Keratinocyte (primary cell): ENCODE data around the gene DHDDS. TPM values are rescaled to one million over a fixed set of nuclear protein-coding genes. Genes with fewer than 3 reads are reported as not detected.

Source experiments
- DNase-seq: peaks from one replicate; pipeline ENCODE4 v3.0.0-alpha.2; 2011; ENCODE audit warnings: low read depth, missing footprints, low spot score
- FAIRE-seq: peaks from 2 replicates; lab custom pipeline; 2011; peaks lifted over from hg19 to GRCh38; lab: Jason Lieb, UNC
- H2AFZ ChIP-seq: 2 replicates; pipeline ENCODE4 v1.6.0; 2012; ENCODE audit warnings: low read length, control low read depth, inconsistent platforms; ENCODE audit not compliant: control insufficient read depth
- H3K27ac ChIP-seq: 2 replicates; pipeline ENCODE4 v1.5.1; 2011; ENCODE audit warnings: low read length; ENCODE audit not compliant: control insufficient read depth, insufficient read depth
- H3K27me3 ChIP-seq: 3 replicates; pipeline ENCODE4 v1.6.0; 2011; ENCODE audit warnings: low read length; ENCODE audit not compliant: control insufficient read depth, insufficient read depth; ENCODE audit errors: extremely low read depth
- H3K36me3 ChIP-seq, 2 experiments: 2 replicates in 1 of 2; 3 replicates in 1 of 2; pipeline ENCODE4 v1.5.1; 2011; ENCODE audit warnings: low read length in 2 of 2, mild to moderate bottlenecking in 1 of 2; ENCODE audit not compliant: control insufficient read depth in 2 of 2, insufficient read depth in 2 of 2; ENCODE audit errors: extremely low read depth in 1 of 2
- H3K4me1 ChIP-seq: 3 replicates; pipeline ENCODE4 v1.5.1; 2011; ENCODE audit warnings: low read length; ENCODE audit not compliant: control insufficient read depth, insufficient read depth; ENCODE audit errors: extremely low read depth
- H3K4me2 ChIP-seq: 3 replicates; pipeline ENCODE4 v1.6.0; 2011; ENCODE audit warnings: low read depth, low read length; ENCODE audit not compliant: control insufficient read depth, insufficient read depth; ENCODE audit errors: extremely low read depth
- H3K4me3 ChIP-seq, 3 experiments: fragments of 200-600 bp in 1 of 3; sonication (generic) in 1 of 3; 2 replicates in 2 of 3; 3 replicates in 1 of 3; pipeline ENCODE4 v1.5.1; 2011 to 2016; ENCODE audit warnings: low read length in 3 of 3, mild to moderate bottlenecking in 3 of 3, control low read depth in 2 of 3, inconsistent platforms in 1 of 3, low read depth in 1 of 3, mixed read lengths in 1 of 3, mixed run types in 1 of 3, moderate library complexity in 1 of 3; ENCODE audit not compliant: control insufficient read depth in 2 of 3, insufficient read depth in 2 of 3; ENCODE audit errors: extremely low read depth in 1 of 3
- H3K79me2 ChIP-seq: 2 replicates; pipeline ENCODE4 v1.6.0; 2012; ENCODE audit warnings: low read length; ENCODE audit not compliant: control insufficient read depth, insufficient read depth
- H3K9ac ChIP-seq: 3 replicates; pipeline ENCODE4 v1.6.0; 2011; ENCODE audit warnings: low read length; ENCODE audit not compliant: control insufficient read depth, insufficient read depth; ENCODE audit errors: extremely low read depth
- H3K9me1 ChIP-seq: 3 replicates; pipeline ENCODE4 v1.6.0; 2011; ENCODE audit warnings: low read length; ENCODE audit not compliant: control insufficient read depth, insufficient read depth; ENCODE audit errors: extremely low read depth
- H3K9me3 ChIP-seq: 2 replicates; pipeline ENCODE4 v1.5.1; 2012; ENCODE audit warnings: low read depth, low read length; ENCODE audit not compliant: control insufficient read depth
- H4K20me1 ChIP-seq: 3 replicates; pipeline ENCODE4 v1.6.0; 2011; ENCODE audit warnings: low read length; ENCODE audit not compliant: control insufficient read depth, insufficient read depth; ENCODE audit errors: extremely low read depth
- EZH2 ChIP-seq: IDR thresholded peaks from one replicate; pipeline ENCODE4 v1.6.1; 2012; ENCODE audit warnings: inconsistent platforms, mild to moderate bottlenecking, low read length, moderate library complexity
- dilution Hi-C: fragments of 300-500 bp; cut with MboI; formaldehyde crosslinking; loops from one replicate; pipeline ENCODE4 v1.7.0; 2020; ENCODE audit warnings: low sequenced_read_pairs; ENCODE audit not compliant: extremely low pct_ligation_motif_present
- polyA plus RNA-seq, 5 experiments: library from polyadenylated mRNA; depleted of rRNA in 3 of 5; stranded (reverse) in 3 of 5; stranded (forward) in 1 of 5; unstranded in 1 of 5; fragments of >200 nt; gene quantifications; 1 replicate in 1 of 5; 2 replicates in 3 of 5; 3 replicates in 1 of 5; pipeline versions ENCODE4 v1.2.1 to v1.2.3, GENCODE V29; 2011 to 2012; ENCODE audit warnings: missing spikeins in 2 of 5, low read depth in 1 of 5, low replicate concordance in 1 of 5
- TF ChIP-seq, protein P1 (sequence below), 3 experiments: IDR thresholded peaks in 1 of 3; conservative IDR thresholded peaks in 1 of 3; optimal IDR thresholded peaks in 1 of 3; 2 replicates in 2 of 3; 3 replicates in 1 of 3; pipeline versions ENCODE3 to v1.5.1; 2011; ENCODE audit warnings: low read length in 3 of 3, mild to moderate bottlenecking in 3 of 3, moderate library complexity in 2 of 3, control low read depth in 1 of 3, inconsistent platforms in 1 of 3; ENCODE audit not compliant: insufficient read depth in 2 of 3; ENCODE audit errors: extremely low read depth in 1 of 3

The DHDDS gene
- polyA plus RNA-seq, 1 donor (not counting 4 experiments of a cell fraction or from before 2014, with no cell fraction given): 41.2 TPM

DNA sequence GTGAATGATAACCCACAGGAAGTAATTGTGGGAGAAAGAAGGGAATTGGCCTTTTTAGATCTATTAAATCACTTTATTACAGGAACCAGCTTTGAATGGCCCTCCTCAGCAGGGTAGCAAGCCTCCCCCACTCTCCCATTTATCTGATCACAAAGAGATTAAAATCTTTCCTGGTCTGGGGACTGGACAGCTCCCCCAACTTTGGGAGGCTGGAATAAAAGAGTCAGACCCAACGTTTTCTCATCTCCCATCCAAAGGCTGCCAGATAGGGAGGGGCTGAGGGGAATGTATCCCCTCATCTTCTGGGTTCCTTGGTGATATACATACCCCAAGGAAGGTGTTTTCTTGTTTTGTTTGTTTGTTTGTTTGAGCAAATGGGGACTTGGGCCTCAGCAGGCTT is 19.1 kb upstream of the DHDDS start:
- Histone ChIP-seq H3K79me2 (no peaks in the 10 kb centered on the region), H3K36me3 (no peaks in the 10 kb centered on the region), H3K27ac (no peak overlapping the region), H3K9ac (no peak overlapping the region), H3K9me3 (no peaks in the 10 kb centered on the region), H4K20me1 (peaks cover 6% of the 10 kb centered on the region), H3K4me1 (peaks cover 6% of the 10 kb centered on the region), H3K4me2 (no peak overlapping the region), H3K27me3 (peaks cover 72% of the 10 kb centered on the region), H3K9me1 (no peaks in the 10 kb centered on the region), H2AFZ (no peak overlapping the region), H3K4me3 (no peak overlapping the region)
- no peak for FAIRE-seq
- DNase-seq: no peak
- TF ChIP-seq, protein P1, sequence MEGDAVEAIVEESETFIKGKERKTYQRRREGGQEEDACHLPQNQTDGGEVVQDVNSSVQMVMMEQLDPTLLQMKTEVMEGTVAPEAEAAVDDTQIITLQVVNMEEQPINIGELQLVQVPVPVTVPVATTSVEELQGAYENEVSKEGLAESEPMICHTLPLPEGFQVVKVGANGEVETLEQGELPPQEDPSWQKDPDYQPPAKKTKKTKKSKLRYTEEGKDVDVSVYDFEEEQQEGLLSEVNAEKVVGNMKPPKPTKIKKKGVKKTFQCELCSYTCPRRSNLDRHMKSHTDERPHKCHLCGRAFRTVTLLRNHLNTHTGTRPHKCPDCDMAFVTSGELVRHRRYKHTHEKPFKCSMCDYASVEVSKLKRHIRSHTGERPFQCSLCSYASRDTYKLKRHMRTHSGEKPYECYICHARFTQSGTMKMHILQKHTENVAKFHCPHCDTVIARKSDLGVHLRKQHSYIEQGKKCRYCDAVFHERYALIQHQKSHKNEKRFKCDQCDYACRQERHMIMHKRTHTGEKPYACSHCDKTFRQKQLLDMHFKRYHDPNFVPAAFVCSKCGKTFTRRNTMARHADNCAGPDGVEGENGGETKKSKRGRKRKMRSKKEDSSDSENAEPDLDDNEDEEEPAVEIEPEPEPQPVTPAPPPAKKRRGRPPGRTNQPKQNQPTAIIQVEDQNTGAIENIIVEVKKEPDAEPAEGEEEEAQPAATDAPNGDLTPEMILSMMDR (optimal IDR thresholded peaks at IDR 0.05 in 1 of 3, IDR thresholded peaks at IDR 0.05 in 1 of 3, conservative IDR thresholded peaks at IDR 0.05 in 1 of 3; ENCODE audit: extremely low read depth in 1 of 3, insufficient read depth in 2 of 3, low read length in 3 of 3): no peak
- TF ChIP-seq EZH2: no peak
- dilution Hi-C loops: no loop called here

DNA sequence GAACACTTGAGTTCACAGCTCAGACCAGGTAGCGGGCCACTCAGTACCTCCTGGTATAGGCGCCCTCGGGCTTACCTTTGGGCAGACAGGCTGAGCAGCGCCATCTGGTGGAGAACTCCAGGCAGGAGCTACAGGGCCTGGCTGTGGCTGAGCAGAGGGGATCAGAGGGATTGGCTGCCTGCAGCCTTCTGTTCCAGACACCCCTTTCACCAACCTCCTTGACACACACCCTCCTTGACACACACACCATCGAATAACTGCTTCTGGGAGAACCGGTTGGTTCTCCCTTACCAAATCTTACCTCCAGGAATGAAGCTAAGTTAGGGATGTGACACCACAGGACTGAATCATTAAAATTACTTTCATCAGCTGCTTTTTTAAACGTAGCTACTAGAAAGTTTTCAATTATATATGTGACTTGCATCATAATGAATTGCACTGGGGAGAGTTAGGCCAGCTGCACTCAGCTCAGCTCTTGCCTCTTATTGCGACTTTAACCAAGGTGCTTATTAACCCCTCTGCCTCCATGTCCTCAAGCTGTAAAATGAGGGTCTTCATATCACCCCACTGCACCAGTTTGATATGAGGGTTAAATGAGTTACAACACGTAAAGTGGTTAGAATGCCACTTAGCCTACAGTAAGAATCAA is 14.9 kb upstream of the DHDDS start:
- Histone ChIP-seq H3K27me3 (peaks cover 42% of the 10 kb centered on the region), H3K4me3 (no peak overlapping the region), H3K9me3 (no peaks in the 10 kb centered on the region), H3K27ac (no peak overlapping the region), H3K4me2 (no peak overlapping the region), H3K36me3 (no peaks in the 10 kb centered on the region), H3K79me2 (no peaks in the 10 kb centered on the region), H2AFZ (no peak overlapping the region), H3K4me1 (peaks cover 6% of the 10 kb centered on the region), H3K9me1 (no peaks in the 10 kb centered on the region), H4K20me1 (no peaks in the 10 kb centered on the region), H3K9ac (no peak overlapping the region)
- dilution Hi-C loops: no loop called here
- FAIRE-seq: peak; percentile 89
- DNase-seq: peak; percentile 44
- TF ChIP-seq EZH2: no peak
- TF ChIP-seq, protein P1 (optimal IDR thresholded peaks at IDR 0.05 in 1 of 3, IDR thresholded peaks at IDR 0.05 in 1 of 3, conservative IDR thresholded peaks at IDR 0.05 in 1 of 3; ENCODE audit: extremely low read depth in 1 of 3, insufficient read depth in 2 of 3, low read length in 3 of 3): peak; percentile 93 to 95 (median 94)
